Stomach (tissue), 4 donors: ENCODE data around the gene RBPMS2.

Experiments
- CTCF ChIP-seq, 7 experiments: fragments of 450-650 bp in 4 of 7; fragments of 200-600 bp in 3 of 7; sonication (generic) in 3 of 7; IDR thresholded peaks; one replicate each; pipeline ENCODE4 v1.5.1; 2016 to 2019; ENCODE audit warnings: antibody characterized with exemption in 7 of 7, control low read depth in 2 of 7, mild to moderate bottlenecking in 1 of 7
- EP300 ChIP-seq: sonication (generic); formaldehyde crosslinking; IDR thresholded peaks from one replicate; pipeline ENCODE4 v1.6.1; 2017; ENCODE audit warnings: antibody characterized with exemption
- POLR2A ChIP-seq, 4 donors: fragments of 450-650 bp; IDR thresholded peaks; one replicate each; pipeline ENCODE4 v1.6.1; 2016; ENCODE audit warnings: antibody characterized with exemption in 4 of 4, control low read depth in 2 of 4, mild to moderate bottlenecking in 1 of 4, moderate library complexity in 1 of 4

GRCh38 chr15:64774037-64774628, 1.3 kb downstream of the RBPMS2 start:
- no peak for TF ChIP-seq POLR2A (IDR thresholded peaks at IDR 0.05)
- no peak for TF ChIP-seq CTCF (IDR thresholded peaks at IDR 0.05)
- TF ChIP-seq EP300 = no peak
